AG20443 (cell line): ENCODE data around the gene FRRS1L.

ENCODE experiments used
- DNase-seq: peaks from one replicate; pipeline ENCODE4 v3.0.0; 2012; ENCODE audit warnings: low spot score, mixed read lengths

FRRS1L gene, protein sequence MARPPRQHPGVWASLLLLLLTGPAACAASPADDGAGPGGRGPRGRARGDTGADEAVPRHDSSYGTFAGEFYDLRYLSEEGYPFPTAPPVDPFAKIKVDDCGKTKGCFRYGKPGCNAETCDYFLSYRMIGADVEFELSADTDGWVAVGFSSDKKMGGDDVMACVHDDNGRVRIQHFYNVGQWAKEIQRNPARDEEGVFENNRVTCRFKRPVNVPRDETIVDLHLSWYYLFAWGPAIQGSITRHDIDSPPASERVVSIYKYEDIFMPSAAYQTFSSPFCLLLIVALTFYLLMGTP

DNA sequence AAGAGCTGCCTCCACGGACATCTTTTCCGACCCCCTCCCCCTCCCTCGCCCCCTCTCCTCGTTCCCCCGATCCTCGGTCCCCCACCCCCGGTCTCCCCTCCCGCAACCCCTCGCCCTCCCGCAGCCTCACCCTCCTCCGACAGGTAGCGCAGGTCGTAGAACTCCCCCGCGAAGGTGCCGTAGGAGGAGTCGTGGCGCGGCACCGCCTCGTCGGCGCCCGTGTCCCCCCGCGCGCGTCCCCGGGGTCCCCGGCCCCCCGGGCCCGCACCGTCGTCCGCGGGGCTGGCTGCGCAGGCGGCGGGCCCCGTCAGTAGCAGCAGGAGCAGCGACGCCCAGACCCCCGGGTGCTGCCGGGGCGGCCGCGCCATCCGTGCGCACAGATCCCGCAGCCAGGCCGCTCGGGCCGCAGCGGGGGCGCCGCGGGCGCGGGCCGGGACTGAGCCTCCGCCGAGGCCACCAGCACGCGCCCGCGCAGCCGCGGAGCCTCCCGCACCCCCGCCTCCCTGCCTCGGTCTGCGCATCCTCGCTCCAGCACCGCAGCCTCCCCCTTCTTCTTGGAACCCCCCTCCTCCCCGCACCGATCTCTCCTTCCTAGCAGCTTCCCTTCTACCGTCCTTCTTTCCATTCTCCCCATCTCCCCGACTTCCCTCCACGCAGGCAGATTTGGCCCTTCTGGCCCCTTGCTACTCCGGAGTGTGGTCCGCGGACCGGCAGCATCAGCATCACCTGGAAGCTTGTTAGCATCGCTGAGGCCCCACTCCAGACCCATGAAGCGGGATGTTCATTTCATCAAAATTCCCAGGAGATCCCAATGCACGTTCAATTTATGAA is at the start of gene FRRS1L:
TSS of gene FRRS1L (minus strand) at position 479 of the 831 bp plus-strand sequence. CDS start at position 368, 111 bp downstream.
- peak; percentile 79 for DNase-seq

DNA sequence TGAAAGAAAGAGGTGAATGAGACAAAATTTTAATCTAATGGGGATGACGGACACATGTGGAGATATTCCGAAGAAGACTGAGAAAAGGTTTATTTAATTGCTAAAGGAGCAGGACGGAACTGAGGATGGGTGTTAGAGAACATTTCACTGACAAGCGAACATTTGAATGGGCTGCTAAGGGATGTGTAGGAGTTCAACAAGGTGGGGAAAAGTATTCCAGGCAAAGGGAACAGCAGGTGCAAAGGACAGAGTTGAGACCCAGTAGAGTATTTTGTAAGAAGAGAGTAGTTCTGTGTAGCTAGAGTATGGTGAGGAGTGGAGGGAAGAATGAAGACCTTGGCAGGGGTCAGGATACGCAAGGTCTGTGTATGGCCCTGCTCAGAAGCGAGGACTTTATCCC is 47.4 kb upstream of the FRRS1L start:
- no peak for DNase-seq

DNA sequence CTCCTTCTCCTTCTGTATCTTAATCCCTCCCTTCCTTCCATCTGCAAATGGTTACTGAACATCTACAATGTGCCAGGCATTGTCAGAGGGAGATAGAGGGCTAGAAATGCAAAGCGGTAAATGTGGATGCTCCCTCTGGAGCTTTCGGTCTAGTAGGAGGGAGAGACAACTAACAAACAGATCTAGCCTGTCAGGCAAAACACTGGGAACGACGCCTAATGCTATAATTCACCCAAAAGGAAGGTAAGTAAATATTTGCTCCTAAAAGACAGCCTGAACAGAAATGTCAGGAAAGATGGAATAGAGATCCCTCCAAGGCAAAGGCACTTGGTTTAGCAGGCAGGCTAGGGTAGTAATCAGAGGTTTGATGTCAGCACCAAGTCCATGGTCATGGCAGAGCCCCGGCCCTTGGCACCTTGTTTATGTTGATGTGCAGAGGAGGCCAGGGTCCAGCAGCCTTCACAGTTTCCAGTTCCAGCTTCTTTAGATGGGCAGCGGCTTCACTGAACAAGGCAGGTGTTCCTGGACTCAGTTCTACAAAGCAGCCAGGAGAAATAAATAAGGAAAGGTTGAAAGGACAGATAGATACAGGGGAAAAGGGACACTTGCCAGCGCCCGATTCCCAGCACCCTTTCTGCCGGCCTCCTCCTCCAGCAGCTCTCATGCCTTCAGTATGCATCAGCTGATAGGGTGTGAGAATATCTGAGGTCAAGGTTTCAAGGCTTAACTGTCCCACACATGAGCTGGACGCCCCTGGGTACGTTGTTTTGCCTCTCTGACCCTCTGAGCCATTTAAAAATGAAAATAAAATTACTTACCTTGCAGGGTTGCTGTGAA is 46.5 kb upstream of the FRRS1L start:
- no peak for DNase-seq

- no peak for DNase-seq
Observed at GRCh38 chr9:109212768-109213167, 45.7 kb upstream of the FRRS1L start.

- no peak for DNase-seq
Observed at GRCh38 chr9:109206670-109207069, 39.6 kb upstream of the FRRS1L start.

- DNase-seq: no peak
Observed at GRCh38 chr9:109205526-109205925, 38.5 kb upstream of the FRRS1L start.

- no peak for DNase-seq
Observed at GRCh38 chr9:109203761-109204360, 36.8 kb upstream of the FRRS1L start.

GRCh38 chr9:109199676-109200075 is 32.6 kb upstream of the FRRS1L start:
- no peak for DNase-seq

DNA sequence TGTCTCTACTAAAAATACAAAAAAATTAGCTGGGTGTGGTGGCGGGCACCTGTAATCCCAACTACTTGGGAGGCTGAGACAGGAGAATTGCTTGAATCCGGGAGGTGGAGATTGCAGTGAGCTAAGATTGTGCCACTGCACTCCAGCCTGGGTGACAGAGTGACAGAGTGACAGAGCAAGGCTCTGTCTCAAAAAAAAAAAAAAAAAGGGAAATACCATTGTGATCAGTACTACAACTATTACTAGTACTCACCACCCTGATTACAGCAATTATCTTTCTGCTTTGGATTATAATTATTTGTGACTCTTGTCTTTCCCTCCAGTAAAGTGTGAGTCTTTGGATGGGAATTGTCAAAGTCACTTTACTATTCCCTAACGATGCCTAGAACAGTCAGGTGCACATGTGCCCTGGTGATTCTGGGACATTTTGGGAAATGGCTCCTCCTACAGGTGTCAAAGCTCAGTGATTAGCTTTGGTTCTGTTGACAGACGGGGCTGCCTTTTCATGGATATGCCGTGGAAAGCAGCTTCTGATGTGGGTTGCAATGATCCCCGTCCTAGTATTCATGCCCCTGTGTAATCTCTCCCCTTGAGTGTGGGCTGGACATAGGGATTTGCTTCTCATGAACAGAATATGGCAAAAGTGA is 31.8 kb upstream of the FRRS1L start:
- no peak for DNase-seq

DNA sequence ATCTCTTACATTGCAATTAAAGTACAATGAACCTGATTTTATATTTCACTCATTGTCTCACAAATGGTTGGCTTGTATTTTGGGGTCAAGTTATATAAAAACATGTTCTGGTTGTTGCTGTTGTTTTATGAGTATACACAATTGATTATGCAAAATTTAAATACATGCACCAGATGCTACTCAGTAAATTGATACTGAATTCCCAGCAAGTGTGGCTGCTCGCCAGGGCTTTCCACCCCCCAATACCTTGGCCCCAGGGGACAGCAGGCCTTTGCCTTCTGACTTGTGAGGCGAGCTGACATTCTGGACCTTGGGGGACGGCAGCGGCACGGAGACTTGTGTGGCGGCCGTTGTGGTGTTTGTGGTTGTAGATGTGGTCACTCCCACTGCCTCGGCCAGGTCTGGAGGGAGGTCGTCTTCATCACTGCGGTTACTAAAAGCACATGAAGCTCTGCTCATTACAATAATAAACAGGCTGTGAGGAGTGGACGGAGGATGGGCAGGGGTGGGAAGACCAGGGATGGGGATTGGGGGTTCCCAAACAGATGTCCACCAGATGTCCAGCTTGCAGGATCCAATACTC is 27.0 kb upstream of the FRRS1L start:
- no peak for DNase-seq

GRCh38 chr9:109192732-109193361 is 25.8 kb upstream of the FRRS1L start:
- peak; percentile 61 for DNase-seq

GRCh38 chr9:109191746-109192145 is 24.7 kb upstream of the FRRS1L start:
- DNase-seq: no peak

DNA sequence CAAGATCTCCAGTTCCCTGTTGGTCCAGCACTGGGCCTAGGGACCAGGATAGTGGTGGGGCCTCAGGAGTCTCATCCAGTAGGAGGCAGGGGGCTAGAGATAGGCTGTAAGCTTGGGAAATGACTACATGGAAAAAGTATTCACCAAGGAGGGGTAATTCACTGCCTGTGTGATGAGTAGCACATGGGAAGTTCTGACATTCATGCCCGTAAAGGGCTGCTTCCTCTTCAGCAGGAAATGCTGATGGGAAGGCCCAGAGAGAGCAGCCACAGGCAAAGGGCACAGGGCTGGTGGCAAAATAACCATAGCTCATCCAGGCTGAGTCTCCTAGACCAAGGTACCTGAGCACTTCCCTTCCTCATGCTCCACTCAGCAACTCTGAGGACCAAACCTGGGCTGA is 23.1 kb upstream of the FRRS1L start:
- no peak for DNase-seq

DNA sequence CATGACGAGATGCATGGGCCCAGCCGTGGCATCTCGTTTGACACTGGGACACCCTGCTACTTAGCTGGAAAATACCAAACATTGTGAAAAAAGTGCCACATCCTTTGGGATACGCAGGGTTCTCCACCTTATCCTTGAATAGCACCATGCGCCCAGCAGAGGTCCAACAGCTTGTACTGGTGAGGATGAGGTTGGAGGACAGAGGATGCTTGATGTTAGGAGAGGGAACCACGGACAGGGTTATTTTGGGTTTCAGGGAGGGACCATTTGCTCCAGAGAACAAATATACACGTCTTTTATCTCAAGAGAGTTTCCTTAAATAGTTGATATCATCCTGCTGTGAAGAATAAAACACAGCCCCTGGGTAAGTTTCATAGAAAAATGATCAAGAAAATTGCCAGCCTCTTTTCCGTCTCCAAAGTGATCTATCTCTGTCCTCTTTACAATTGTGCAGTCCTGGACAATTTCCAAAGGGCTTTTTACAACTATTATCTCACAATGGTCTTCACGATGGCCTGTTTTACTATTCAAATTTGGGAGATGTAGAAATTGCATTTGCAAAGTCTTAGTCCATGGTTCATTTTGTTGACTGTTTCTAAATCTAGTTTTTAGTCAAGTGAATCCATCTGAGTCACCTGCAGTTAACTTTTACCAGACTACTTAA is 19.9 kb upstream of the FRRS1L start:
- no peak for DNase-seq

- peak; percentile 71 for DNase-seq
Observed at GRCh38 chr9:109182940-109183798, 16.1 kb upstream of the FRRS1L start.

DNA sequence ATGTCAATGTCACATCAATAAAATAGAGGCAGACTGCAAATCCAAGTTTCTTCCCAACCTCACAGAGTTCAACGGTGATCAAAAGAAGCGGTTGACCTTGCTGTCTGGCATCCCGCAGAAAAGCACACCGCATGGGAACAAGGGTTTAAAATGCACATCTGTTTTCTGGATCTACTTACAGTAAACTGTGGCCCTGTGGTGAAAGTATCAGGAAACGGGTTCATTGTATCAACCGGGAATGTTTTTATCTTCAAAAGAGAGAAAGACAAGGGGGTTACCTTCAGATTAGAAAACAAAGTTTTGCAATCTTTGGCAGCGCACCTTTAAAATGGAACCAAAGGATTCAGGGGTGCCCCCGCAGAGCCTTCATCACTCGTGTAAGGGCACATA is 15.5 kb upstream of the FRRS1L start:
- DNase-seq: no peak

GRCh38 chr9:109181284-109181683 is 14.2 kb upstream of the FRRS1L start:
- DNase-seq: no peak

DNA sequence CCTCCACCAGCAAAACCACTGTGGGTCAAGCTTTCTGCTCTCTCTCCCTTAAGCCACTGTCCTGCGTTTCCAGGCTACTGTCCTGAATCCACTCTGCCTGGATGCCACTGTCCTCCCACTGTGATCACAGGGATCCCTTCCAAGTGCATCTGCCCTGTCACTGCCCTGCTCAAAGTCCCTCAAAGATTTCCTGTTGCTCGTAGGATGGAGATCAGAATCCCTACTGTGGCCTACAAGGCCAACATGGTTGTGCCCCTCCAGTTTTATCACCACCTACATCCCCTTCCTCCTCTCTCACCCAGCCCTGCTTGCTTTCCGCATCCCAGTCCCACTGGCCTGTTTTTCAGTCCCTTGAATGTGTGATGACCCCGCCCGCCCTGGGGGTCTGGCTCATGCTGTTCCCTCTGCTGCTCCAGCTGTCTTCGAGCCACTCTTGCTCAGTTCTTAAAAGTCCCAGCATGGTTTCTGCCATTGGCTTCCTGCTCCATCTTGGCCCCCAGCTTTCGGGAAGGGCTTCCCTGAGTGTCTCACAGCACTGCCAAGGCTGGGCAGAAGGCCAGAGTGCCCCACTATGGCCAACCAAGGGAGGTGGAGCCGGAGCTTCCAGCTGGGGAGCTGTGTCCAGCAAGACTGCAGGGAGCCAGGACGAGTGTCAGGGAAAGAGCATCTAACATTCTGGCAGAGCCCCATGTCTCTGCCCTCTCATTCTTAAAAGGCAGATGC is 12.9 kb upstream of the FRRS1L start:
- no peak for DNase-seq

DNA sequence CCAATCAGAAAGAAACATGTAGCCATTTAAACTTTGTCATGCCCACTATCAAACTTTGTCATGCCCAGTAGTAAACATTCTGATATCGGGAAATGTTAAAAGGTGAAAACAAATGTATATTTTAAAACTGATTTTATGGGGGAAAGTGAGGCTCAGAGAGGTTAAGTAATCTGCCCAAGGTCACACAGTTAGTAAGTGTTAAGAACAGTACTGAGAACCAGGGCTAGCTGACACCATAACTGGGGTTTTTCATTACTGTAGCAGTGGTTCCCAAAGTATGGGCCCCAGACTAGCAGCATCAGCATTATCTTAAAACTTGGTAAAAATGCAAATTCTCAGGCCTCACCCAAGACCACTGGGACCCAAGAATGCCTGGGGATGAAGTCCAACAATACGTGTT is 9.9 kb upstream of the FRRS1L start:
- no peak for DNase-seq
